Measurements from ENCODE around the gene MTERF4.

Gene MTERF4

GRCh38 chr2:241112592-241112991 is 10.5 kb upstream of the MTERF4 start:
- no peak for DNase-seq (ENCODE audit: low read depth)
- H3K4me3 ChIP-seq (ENCODE audit: low read depth, low read length): no peak overlapping the region
- no peak for TF ChIP-seq CTCF (IDR thresholded peaks at IDR 0.05; ENCODE audit: control insufficient read depth, extremely low read depth, insufficient read depth)

- no peak overlapping the region for H3K4me3 ChIP-seq (ENCODE audit: low read depth, low read length)
- no peak for TF ChIP-seq CTCF (IDR thresholded peaks at IDR 0.05; ENCODE audit: control insufficient read depth, extremely low read depth, insufficient read depth)
Measured at GRCh38 chr2:241112046-241112445, 10.0 kb upstream of the MTERF4 start.

DNA sequence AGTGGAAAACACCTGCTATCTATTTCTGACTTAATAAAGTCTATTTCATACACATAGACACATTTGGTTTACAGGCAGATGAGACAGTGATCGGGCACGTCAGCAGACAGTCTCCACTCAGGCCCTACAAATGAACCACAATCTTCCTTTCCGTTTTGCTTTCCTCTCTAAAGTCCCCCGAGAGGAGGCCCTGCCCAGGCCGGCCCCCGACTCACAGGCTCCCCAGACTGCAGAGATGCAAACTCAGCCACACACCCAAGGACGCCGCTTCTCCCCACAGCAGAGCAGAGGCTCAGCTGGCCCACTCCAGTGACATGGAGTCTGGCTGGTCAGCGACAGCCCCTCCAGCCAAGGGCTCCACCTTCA is 9.3 kb upstream of the MTERF4 start:
- no peak overlapping the region for H3K4me3 ChIP-seq (ENCODE audit: low read depth, low read length)
- no peak for TF ChIP-seq CTCF (IDR thresholded peaks at IDR 0.05; ENCODE audit: control insufficient read depth, extremely low read depth, insufficient read depth)
- no peak for DNase-seq (ENCODE audit: low read depth)

More at GRCh38 chr2:241112046-241112445, 10.0 kb upstream of the MTERF4 start:
- no peak for DNase-seq (ENCODE audit: low read depth)

DNA sequence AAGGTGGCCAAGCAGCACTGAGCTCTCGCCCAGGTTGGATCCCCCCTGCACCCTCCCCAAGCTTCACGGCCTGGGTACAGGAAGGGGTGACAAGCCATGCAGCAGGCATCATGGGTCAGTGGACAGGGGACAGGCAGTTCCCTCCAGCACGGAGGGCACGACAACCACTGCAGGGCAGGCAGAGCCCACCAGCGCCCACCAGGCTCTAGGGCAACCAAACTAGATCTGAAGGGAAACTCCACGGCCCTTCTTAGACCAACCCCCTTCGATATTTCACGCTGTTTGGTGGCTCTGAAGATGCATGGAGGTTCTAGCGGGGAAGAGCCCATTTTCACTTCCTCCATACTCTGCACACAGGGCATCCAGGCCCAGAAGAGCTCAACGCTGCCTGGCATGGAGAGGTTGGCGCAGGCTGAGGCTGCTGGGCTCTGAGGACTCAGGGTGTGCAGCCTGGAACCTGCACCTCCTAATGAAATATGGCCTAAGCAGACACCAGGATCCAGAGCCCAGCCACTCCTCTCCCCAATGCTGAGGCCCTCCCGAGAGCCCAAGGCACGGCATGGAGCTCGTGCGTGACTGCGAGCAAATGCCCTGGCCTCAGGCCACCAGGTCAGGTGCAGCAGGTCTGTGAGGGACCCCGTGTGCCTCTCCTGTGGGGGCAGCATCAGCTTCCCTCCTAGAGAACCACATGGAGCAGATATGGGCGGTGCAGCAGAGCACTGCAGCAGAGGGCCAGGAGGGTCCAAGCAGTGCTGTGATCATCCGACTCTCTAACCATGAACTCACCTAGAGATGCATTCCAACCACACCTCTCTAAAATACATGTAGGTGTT is 8.7 kb upstream of the MTERF4 start:
- DNase-seq (ENCODE audit: low read depth): no peak
- TF ChIP-seq CTCF (IDR thresholded peaks at IDR 0.05; ENCODE audit: control insufficient read depth, extremely low read depth, insufficient read depth): no peak
- H3K4me3 ChIP-seq (ENCODE audit: low read depth, low read length): no peak overlapping the region

DNA sequence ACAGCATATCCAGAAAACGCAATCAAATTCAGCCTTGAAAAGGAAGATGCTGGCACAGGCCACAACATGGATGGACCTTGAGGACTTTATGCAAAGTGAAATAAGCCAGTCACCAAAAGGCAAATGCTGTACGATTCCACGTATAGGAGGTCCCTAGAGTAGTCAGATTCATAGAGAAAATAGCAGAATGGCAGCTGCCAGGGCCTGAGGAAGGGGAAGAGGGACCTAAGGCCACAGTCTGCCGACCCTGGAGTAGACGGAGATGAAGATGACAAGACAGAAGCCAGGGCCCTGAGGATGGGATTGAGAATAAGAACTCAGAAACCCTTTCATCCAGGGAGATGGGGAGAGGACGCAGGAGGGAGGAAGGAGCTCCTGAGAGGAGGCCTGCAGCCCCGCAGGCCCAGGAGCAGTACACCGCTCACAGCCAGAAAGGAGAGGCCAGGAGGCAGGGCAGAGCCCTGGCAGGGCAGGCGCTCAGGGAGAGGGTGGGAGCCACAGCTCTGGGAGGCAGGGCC is 8.1 kb upstream of the MTERF4 start:
- no peak for DNase-seq (ENCODE audit: low read depth)
- no peak overlapping the region for H3K4me3 ChIP-seq (ENCODE audit: low read depth, low read length)
- no peak for TF ChIP-seq CTCF (IDR thresholded peaks at IDR 0.05; ENCODE audit: control insufficient read depth, extremely low read depth, insufficient read depth)

- no peak for TF ChIP-seq CTCF (IDR thresholded peaks at IDR 0.05; ENCODE audit: control insufficient read depth, extremely low read depth, insufficient read depth)
- DNase-seq (ENCODE audit: low read depth): no peak
- no peak overlapping the region for H3K4me3 ChIP-seq (ENCODE audit: low read depth, low read length)
Measured at GRCh38 chr2:241109210-241110088, 7.4 kb upstream of the MTERF4 start.

Data from LNCaP clone FGC (cell line).